WI38 (cell line): Measurements from ENCODE around the gene E2F8.

Source experiments
- H3K4me3 ChIP-seq: 2 replicates; pipeline ENCODE4 v1.5.1; 2011; ENCODE audit warnings: low read depth, mild to moderate bottlenecking, control low read depth, low read length
- TF ChIP-seq, protein P1 (sequence below): IDR thresholded peaks from 2 replicates; pipeline ENCODE4 v1.5.1; 2012; ENCODE audit warnings: low read depth, mild to moderate bottlenecking, control low read depth, low read length

Gene E2F8

DNA sequence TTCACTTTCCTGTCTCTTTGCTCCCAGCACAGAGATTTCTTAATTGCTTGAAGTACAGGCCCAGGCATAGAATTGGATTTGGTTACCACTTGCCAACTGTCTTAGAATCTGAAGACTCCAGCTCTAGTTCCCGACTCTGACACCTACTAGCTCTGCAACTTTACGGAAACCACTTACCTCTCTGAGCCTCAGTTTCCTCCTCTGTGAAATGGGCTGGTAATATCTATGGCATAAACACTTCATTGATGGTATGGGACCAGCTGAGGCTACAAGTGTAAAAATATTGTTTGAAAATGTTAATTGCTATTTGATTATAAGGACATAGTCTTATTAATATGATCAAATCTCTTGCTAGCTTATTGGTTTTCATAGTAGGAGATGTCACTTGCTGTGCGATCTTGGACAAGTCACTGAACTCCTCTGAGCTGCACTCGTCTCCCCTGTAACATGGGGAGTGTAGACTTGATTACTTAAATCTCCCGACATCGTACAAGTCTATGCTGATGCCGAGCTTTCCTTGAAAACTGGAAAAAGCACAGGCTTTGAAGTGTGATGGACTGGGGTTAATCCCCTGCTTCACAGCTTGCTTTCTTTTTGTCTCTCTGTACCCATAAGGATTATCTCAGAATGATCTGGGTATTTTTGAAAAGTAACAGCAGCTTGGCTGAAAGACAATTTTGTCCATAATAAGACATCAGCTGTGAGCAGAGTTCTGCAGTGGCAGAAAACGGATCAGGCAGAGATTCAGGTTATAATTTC lies 11.8 kb upstream of the E2F8 start:
- H3K4me3 ChIP-seq = no peak overlapping the region
- TF ChIP-seq, protein P1, sequence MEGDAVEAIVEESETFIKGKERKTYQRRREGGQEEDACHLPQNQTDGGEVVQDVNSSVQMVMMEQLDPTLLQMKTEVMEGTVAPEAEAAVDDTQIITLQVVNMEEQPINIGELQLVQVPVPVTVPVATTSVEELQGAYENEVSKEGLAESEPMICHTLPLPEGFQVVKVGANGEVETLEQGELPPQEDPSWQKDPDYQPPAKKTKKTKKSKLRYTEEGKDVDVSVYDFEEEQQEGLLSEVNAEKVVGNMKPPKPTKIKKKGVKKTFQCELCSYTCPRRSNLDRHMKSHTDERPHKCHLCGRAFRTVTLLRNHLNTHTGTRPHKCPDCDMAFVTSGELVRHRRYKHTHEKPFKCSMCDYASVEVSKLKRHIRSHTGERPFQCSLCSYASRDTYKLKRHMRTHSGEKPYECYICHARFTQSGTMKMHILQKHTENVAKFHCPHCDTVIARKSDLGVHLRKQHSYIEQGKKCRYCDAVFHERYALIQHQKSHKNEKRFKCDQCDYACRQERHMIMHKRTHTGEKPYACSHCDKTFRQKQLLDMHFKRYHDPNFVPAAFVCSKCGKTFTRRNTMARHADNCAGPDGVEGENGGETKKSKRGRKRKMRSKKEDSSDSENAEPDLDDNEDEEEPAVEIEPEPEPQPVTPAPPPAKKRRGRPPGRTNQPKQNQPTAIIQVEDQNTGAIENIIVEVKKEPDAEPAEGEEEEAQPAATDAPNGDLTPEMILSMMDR = no peak

GRCh38 chr11:19251577-19251976 lies 10.8 kb upstream of the E2F8 start:
- H3K4me3 ChIP-seq = no peak overlapping the region

DNA sequence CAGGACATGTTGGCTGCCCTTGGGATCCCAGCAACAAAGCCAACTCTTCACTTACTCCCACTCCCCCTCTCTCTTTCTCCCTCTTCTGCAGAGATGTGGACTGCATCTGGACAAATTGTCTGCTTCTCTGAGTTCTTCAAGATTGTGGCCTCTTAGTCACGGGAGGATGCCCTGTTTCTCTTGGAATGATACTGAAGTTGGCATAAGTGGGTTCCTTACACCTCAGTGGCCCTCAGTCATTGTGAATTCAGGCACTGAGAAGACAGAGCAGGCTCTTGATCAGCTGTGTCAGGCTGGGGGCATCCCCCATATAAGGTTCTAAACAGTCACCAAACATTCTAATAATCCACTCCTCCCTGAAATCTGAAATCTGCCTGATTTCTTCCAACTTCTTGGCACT lies 6.1 kb upstream of the E2F8 start:
- H3K4me3 ChIP-seq = no peak overlapping the region
- TF ChIP-seq, protein P1 = no peak

More at GRCh38 chr11:19251577-19251976, 10.8 kb upstream of the E2F8 start:
- TF ChIP-seq, protein P1 = no peak

DNA sequence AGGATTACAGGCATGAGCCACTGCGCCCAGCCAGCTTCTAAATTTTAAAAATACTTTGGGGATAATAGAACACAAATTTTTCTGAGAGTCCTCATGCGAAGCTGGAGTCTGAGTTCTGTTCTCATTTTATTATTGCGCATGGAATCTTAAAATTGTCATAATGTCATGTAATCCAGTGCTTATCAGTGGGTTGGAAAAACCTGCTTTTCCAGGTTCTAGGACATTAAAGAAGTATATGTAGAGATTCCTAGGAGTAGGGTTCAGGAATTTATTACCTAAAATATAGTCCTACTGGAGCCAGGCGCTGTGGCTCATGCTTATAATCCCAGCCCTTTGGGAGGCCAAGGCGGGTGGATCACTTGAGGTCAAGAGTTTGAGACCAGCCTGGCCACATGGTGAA lies 4.6 kb upstream of the E2F8 start:
- TF ChIP-seq, protein P1 = no peak
- no peak overlapping the region for H3K4me3 ChIP-seq

GRCh38 chr11:19244621-19245020 lies 3.9 kb upstream of the E2F8 start:
- TF ChIP-seq, protein P1 = no peak
- no peak overlapping the region for H3K4me3 ChIP-seq

- no peak overlapping the region for H3K4me3 ChIP-seq
- TF ChIP-seq, protein P1 = no peak
Measured at GRCh38 chr11:19244084-19244483, 3.3 kb upstream of the E2F8 start.

GRCh38 chr11:19243613-19244012 lies 2.9 kb upstream of the E2F8 start:
- TF ChIP-seq, protein P1 = no peak

More at GRCh38 chr11:19243613-19244012, 2.9 kb upstream of the E2F8 start:
- H3K4me3 ChIP-seq = no peak overlapping the region
